Measurements from ENCODE around the gene CRLF2.

DNA sequence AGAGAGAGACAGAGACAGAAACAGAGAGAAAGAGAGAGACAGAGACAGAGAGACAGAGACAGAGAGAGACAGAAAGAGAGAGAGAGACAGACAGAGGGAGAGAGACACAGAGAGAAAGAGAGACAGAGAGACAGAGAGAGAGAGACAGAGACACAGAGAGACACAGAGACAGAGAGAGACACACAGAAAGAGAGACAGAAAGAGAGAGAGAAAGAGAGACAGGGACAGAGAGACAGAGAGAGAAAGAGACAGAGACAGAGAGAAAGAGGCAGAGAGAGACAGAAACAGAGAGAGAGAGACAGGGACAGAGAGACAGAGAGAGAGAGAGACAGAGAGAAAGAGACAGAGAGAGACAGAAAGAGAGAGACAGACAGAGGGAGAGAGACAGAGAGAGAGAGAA is 52.9 kb downstream of the CRLF2 start:
- TF ChIP-seq, protein P1, sequence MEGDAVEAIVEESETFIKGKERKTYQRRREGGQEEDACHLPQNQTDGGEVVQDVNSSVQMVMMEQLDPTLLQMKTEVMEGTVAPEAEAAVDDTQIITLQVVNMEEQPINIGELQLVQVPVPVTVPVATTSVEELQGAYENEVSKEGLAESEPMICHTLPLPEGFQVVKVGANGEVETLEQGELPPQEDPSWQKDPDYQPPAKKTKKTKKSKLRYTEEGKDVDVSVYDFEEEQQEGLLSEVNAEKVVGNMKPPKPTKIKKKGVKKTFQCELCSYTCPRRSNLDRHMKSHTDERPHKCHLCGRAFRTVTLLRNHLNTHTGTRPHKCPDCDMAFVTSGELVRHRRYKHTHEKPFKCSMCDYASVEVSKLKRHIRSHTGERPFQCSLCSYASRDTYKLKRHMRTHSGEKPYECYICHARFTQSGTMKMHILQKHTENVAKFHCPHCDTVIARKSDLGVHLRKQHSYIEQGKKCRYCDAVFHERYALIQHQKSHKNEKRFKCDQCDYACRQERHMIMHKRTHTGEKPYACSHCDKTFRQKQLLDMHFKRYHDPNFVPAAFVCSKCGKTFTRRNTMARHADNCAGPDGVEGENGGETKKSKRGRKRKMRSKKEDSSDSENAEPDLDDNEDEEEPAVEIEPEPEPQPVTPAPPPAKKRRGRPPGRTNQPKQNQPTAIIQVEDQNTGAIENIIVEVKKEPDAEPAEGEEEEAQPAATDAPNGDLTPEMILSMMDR (IDR thresholded peaks at IDR 0.05): no peak
- no peak for TF ChIP-seq POLR2AphosphoS5 (IDR thresholded peaks at IDR 0.05)
